GM19467 (cell line): ENCODE data around the gene NELL2.

Source experiments
- ATAC-seq: cut with Tn5 transposase; IDR thresholded peaks from one replicate; pipeline ENCODE4 v1.9.1; 2021; ENCODE audit warnings: mild to moderate bottlenecking, moderate library complexity; ENCODE audit not compliant: unreplicated experiment

The NELL2 gene

DNA sequence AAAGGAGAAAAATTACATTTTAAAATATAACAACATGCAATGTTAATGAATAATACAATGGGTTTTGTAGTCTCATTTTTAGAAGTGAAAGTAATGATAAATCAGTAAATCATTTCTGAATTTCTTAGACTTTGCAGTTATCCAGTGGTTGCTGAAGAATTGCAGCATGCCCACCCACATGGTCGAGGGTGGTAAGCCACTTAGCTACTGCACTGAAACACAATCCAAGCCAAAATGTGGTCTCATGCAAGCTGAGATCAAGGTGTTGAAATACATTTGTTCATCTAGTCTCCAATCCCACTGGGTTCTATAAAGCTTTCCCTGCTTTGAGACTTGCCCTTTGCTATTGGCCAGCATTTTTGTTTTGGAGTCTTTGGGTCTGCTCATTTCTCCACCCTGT, 247.9 kb downstream of the NELL2 start:
- no peak for ATAC-seq

- ATAC-seq = no peak
Observed at GRCh38 chr12:44627387-44628166, 248.5 kb downstream of the NELL2 start.

DNA sequence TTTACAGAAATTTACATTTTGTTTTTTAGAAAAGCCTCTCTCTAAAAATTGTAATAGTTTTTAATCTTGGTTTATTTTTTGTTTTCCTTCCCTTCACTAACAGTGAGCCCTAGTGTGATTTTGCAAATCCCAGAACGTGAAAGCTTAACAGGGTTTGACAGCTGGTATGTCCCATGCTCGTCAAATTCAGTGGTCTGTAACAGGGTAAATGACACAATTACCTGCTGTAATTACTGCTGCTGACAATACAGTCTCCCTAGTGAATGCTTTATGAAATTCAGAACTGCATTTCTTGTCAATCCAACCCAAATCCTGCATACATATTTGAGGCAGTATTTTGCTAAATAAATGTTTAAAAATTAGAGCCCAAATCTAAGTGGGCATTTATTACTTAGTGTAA, 249.2 kb downstream of the NELL2 start:
- ATAC-seq = no peak

GRCh38 chr12:44618946-44619345, 257.2 kb downstream of the NELL2 start:
- ATAC-seq = no peak

- no peak for ATAC-seq
Observed at GRCh38 chr12:44616402-44616801, 259.7 kb downstream of the NELL2 start.

GRCh38 chr12:44611538-44611937, 264.6 kb downstream of the NELL2 start:
- ATAC-seq = no peak

DNA sequence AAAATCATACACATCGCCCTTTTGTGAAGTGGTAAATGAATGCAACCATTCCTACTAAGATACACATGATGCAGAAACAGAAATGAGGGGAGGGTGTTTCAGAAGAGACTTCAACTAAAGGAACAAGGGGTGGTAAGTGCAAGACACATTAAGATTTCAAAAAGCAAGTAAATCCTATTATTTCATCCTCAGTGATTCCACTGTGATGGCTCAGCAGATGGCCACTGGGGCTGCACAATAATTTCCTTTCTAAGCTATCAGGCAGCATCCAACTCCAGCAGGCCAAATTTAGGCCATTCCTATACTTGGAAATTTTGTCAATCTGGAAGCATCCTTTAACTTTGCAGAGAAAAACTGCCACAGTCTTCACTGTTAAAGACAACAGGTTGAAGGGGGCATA, 272.4 kb downstream of the NELL2 start:
- no peak for ATAC-seq

DNA sequence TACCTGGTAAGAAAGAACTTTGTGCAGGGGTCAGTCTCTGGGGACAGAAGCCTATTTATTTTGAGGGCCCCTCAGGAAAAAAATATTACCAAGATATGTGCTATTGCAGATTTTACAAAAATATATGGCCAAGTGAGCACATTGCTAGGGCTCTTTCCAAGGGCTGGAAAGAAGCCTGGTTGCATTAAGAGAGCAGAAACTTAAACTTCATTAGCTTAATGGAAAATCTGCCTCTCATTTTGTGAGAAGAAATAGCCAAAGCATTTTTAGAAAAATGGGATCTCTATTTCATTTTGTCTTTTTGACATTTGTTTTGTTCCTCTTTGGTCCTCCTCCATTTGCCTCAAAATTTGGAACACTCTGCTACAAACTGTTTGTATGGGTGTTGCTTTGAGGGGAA, 283.5 kb downstream of the NELL2 start:
- ATAC-seq = no peak

DNA sequence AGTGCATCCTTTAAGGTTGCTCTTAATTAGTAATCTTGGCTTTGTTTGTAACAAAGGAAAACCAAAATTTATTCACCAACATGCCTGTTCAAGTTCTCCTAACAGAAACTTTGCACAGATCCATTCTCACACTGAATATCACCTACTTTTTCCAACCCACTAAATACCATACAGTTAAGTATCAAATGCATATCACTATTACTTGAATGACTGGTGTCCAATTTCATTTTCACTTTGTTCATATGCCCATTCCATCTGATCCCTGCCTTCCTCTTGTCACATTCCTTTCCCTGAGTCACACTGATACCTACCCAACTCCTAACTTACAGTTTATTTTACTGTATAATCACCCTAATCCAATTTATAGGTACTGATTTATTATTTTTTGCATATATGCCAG, 286.4 kb downstream of the NELL2 start:
- no peak for ATAC-seq

DNA sequence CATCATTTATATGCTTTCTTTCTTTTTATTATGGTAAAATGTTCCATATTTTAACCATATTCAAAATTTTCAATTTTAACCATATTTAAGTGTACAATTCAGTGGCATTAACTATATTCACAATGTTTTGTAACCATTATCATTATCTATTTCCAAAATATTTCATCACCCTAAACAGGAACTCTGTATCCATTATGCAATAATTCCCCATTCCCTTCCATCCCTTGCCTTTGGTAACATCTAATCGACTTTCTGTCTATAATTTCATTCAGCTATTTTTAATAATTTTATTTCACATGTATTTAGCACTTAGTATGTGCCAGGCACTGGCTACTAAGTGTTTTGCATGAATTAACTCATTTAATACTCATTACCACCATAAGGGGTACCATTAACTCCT, 287.5 kb downstream of the NELL2 start:
- ATAC-seq = no peak

DNA sequence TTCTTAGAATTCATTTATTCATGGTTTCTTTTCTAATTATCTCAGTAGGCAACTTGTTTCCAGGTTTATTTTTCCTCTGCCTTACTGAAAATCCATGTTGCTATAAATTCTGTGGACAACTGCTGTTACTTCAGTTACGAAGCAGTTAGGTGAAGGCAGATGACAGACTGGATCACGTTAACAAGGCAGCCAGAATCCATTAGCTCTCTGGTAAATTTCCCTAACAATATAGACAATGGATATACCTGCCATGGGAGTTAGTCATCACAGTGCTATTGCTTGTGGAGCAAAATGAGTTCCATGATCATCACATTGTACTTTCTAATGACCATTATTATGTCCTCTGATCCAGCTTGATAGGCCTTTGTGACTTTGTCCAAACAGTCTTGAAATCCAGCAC, 291.5 kb downstream of the NELL2 start:
- no peak for ATAC-seq

- no peak for ATAC-seq
Observed at GRCh38 chr12:44582521-44582920, 293.6 kb downstream of the NELL2 start.

DNA sequence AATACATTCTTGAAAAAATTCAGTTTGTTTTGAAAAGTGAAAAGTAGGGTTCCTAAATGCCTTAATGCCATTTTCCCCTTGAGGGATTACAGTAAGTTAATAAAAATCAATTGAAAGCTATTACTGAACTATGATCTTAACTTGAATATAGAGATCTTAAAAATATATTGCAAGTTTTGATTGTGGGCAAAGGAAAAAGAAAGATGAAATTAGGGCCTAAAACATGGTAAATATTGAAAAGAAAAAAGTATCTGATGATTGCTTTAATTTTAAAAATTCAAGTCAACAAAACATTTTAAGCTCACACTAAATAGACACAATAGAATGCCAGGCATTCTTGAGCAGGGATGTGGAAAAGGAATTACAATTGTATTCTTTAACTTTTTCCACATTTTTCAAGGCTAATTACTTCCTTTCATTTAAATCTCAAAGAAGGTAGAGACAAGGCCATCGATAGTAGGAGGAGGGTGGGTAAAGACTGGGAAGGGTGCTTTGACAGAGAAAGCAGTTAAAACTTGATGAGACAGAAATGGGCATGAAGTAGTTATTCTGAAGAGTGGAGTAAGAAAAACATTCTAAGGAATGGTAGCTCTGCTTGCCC, 294.4 kb downstream of the NELL2 start:
- no peak for ATAC-seq

DNA sequence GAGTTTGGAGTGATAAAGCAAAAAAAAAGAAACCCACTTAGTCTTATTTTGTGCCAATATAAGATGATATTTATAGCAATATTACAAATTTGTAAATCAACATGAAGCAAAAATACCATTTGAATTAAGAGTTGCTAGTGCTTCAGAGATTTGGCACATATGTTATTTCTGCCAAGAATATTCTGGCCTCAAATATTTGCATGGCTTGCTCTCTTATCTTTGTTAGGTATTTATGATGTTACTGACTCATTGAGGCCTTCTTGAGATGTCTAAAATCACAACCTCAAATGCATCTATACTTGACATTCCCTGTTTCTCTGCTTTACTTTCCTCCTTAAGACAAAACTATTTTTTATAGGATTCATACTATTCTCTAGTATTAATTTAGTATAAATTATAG, 301.5 kb downstream of the NELL2 start:
- ATAC-seq = no peak

DNA sequence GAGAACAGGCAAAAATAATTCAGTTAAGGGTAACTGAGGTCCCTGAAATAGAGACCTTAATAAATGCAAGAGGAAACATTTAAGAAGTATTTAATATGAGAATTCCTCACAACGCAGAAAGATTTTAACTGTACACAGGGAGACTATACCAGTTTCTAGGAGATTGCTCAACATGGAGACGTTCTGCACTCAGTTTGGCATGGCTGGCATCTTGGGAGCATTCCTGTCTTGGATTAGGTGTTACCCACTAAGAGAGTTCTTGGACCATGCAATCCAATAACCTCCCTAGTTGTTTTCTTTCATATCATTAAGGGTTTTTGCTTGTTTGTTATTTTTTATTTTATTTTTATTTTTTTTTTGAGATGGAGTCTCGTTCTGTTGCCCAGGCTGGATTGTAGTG, 302.4 kb downstream of the NELL2 start:
- no peak for ATAC-seq

DNA sequence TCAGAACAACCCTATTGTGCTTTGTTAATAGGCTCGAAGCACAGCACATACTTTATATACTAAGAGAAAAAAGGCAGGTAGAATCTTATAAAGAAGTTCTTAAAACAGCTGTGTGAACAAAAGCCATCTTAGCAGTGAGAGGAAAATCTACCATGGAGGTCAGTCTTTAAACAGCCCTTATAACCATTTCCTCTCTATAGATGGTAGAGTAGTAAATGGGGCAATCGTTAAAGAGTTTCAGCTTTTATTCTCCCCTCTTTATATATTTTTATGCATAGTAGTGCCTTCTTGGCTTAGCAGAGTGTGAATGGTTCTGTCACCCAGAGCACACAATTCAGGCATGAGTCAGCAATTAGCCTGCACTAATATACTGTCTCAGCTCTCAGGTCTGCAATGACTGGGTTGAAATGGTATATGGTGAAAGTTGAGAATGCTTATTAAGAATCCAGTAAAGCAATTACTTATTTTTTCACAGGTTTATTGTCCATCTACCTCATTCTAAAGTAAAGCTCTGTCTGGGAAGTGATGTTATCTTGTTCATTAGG, 305.0 kb downstream of the NELL2 start:
- ATAC-seq = no peak

GRCh38 chr12:44570036-44570583, 306.0 kb downstream of the NELL2 start:
- ATAC-seq = no peak

GRCh38 chr12:44565163-44565562, 311.0 kb downstream of the NELL2 start:
- ATAC-seq = no peak

- ATAC-seq = no peak
Observed at GRCh38 chr12:44563486-44563885, 312.6 kb downstream of the NELL2 start.

GRCh38 chr12:44558340-44559100, 317.6 kb downstream of the NELL2 start:
- ATAC-seq = no peak

DNA sequence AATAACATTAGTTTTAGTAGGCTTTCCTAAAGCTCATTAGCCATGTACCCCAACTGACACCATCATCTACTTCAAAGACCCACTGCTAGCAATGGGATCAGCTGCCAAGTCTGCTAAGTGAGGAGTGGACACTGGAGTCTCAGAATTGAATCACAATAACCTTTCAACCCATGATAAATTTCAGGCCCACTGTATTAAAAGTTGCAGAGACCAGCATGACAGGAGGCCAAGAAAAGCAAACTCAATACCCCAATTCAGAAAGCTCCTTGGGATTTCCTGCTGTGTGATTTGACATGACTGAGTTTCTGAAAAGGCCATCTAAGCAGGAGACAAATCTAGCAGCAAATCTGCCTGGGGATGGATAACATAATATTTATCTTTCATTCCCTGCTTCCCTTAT, 320.7 kb downstream of the NELL2 start:
- ATAC-seq = no peak
